GM18520 (cell line): ENCODE data around the gene PRDM16.

Experiments
- ATAC-seq: cut with Tn5 transposase; IDR thresholded peaks from one replicate; pipeline ENCODE4 v1.9.1; 2021; ENCODE audit not compliant: unreplicated experiment

Gene PRDM16

DNA sequence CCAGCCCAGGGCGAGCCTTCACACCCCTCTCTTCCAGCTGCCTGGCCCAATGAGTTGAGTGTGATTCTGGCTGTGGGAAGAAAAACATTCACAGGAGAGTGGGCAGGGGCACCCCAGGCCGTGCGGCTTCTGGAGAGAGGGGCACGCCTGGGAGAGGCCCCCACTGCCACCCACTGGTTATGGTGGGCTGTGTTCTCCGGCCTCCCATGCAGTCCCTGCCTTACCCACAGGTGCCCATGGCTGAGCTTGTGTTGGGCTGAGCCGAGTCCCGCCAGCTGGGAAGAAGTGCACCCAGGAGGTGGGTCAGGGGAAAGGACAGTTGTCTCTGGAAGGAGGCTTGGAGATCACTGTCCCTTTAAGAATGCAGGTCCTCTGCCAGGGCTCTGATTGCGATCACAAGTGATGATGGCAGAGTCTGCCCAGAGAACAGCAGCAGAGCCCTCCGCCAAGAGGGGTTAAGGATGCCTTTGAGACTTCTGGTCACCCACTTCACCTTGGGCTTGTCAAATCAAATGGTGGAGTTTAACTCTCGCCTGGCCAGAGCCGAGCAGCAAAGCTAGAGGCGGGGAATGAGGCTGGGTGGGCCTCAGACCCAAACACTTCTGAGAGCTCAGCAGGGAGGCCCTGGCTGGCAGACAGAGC, 260.8 kb downstream of the PRDM16 start:
- no peak for ATAC-seq

GRCh38 chr1:3330771-3331245, 261.8 kb downstream of the PRDM16 start:
- ATAC-seq = no peak

GRCh38 chr1:3331564-3331963, 262.6 kb downstream of the PRDM16 start:
- ATAC-seq = no peak

GRCh38 chr1:3332043-3332442, 263.0 kb downstream of the PRDM16 start:
- ATAC-seq = no peak

GRCh38 chr1:3332662-3333061, 263.7 kb downstream of the PRDM16 start:
- no peak for ATAC-seq

- ATAC-seq = no peak
These were observed 264.9 kb downstream of the PRDM16 start for GRCh38 chr1:3333903-3334302.

DNA sequence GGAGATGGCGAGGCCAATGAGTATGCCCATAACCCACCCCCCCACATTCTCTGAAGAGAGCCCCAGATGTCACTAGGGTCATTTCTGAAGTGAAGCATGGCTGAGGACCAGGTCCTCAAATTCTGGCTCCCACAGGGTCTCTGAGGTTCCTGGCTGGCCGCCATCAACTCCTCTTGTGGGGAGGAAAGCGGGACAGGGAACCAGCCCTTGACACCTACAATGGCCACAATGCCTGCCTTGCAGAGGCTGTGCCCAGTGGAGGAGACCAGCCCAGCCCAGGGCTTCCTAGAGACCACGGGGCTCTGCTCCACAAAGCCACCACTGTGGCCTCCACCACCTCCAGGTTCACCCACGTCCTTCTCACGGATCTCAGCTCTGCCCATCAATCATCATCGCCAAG, 265.4 kb downstream of the PRDM16 start:
- ATAC-seq = no peak

GRCh38 chr1:3335754-3336640, 267.0 kb downstream of the PRDM16 start:
- ATAC-seq = no peak

DNA sequence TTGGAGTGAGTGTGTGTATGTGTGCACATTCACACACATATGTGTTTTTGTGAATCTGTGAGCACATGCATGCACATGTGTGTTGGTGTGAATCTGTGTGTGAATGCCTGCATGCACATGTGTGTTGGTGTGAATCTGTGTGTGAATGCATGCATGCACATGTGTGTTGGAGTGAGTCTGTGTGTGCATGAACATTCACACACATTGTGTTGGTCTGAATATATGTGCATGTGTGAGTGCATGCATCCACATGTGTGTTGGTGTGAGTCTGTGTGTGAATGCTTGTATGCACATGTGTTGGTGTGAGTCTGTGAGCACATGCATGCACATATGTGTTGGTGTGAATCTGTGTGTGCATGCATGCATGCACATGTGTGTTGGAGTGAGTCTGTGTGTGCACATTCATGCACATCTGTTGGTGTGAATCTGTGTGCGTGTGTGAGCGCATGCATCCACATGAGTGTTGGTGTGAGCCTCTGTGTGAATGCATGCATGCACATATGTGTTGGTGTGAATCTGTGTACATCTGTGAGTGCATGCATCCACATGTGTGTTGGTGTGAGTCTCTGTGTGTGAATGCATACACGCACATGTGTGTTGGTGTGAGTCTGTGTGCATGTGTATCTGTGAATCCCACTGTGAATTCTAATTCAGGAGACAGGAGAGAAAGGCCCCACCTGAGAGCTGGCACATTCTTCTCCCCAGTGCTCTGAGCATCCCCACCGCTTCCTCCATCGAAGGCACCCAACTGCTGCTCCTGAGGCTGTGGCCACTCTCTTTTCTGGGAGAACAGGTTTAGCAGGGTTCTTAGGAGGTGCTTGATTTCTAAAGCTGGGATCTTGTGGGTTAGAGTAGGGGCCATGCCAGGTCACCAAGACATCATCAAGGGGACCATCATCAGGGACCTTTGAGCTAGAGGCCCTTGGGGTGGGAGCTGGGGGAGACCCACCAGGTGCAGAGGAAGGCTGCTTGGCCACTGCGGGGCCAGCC, 267.9 kb downstream of the PRDM16 start:
- no peak for ATAC-seq

- no peak for ATAC-seq
These were observed 269.1 kb downstream of the PRDM16 start for GRCh38 chr1:3337798-3338724.

GRCh38 chr1:3338725-3339070, 269.7 kb downstream of the PRDM16 start:
- no peak for ATAC-seq

DNA sequence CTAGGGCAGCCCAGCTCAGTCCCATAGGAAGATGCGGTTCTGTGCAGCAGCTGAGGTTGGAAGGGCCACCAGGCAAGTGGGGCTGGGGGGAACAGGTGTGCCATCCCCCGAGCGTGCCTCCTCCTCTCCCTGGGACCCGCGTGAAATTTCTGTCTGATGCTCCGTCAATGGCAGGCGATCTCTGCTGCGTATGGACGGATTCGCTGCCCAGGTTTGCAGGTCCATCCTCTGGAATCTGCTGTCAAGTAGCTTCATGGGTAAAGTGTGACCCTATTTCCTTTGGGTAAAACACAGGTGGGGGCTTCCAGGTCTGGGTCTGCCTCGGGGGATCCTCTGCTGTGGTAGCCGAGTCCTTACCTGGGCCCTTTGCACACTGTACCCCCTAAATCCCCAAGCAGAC, 270.9 kb downstream of the PRDM16 start:
- no peak for ATAC-seq

GRCh38 chr1:3340548-3341235, 271.7 kb downstream of the PRDM16 start:
- ATAC-seq = no peak

DNA sequence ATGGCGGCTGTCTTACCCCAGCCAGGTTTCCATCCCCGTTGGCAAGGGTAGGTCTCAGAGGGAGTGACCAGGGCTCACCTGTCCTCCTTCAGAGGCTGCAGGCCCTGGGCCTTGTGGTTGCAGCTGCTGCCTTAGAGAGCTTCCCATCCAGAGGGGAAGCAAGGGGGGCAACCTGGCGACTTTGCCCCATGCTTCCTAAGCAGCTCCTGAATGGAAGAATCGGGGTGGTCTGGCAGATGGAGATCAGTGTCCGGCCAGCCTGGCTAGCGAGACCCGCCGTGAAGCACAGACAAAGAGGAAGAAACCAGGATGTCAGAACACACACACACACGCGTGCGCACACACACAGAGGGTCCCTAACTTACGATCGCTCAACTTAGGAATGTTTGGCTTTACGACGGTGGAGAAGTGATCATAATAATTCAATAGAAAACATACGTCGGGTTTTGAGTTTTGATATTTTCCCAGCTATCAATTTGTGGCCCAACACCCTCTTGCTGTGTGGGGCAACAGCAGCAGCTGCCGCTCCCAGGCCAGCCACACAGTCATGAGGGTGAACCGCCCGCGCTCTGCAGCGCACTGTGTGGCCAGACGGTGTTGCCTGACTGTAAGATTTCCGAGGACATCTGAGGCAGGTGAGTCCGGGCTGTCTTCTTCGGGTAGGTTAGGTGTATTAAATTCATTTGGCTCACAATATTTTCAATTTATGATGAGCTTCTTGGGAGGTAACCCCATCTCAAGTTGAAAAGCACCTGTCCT, 272.4 kb downstream of the PRDM16 start:
- ATAC-seq = no peak

GRCh38 chr1:3342960-3343359, 274.0 kb downstream of the PRDM16 start:
- no peak for ATAC-seq

DNA sequence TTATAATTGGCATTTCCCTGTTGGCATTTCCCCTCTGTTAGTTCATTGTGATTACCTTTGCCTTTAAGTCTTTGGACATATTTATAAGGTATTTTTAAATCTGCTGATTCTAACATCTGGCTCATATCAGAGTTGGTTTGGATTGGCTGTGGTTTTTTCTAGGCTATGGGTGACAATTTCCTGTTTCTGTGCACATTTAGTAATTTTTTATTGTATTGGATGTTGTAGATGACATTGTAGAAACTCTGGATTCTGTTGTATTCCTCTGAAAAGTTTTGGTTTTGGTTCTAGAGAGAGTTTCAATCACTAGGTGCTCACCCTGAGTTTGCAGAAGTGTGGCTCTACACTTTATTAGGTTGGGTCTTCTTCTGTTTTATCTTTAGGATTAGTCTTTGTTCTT, 275.4 kb downstream of the PRDM16 start:
- no peak for ATAC-seq

GRCh38 chr1:3345792-3346191, 276.8 kb downstream of the PRDM16 start:
- ATAC-seq = no peak

DNA sequence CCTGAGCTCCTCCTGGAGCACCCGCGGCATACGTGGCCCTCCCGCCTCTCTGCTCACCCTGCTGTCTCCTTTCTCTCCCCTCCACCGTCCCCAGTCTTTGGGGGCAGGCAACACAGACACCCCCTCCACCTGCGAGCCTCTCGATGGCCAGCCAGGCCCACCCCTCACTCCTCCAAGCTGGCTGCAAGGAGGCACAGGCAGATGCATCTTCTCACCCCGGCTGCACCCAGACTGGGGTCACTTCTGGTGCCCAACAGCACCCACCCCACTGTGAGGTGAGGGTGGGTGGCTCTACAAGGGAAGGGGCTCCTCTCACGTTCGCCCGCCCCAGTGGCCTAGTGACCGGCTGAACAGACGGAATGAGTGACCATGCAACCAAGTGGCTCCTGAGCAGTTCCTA, 277.5 kb downstream of the PRDM16 start:
- no peak for ATAC-seq
